HuH-7.5 (cell line): ENCODE measurements around the gene GCAT.
"Not testable (repeated sequence)": the region's sequence is repeated elsewhere in the genome, so short reads cannot be mapped to it uniquely, and the experiment has no call there.

Experiments
- DNase-seq: peaks from one replicate; pipeline ENCODE4 v3.0.0; 2011; ENCODE audit warnings: low spot score

The GCAT gene

DNA sequence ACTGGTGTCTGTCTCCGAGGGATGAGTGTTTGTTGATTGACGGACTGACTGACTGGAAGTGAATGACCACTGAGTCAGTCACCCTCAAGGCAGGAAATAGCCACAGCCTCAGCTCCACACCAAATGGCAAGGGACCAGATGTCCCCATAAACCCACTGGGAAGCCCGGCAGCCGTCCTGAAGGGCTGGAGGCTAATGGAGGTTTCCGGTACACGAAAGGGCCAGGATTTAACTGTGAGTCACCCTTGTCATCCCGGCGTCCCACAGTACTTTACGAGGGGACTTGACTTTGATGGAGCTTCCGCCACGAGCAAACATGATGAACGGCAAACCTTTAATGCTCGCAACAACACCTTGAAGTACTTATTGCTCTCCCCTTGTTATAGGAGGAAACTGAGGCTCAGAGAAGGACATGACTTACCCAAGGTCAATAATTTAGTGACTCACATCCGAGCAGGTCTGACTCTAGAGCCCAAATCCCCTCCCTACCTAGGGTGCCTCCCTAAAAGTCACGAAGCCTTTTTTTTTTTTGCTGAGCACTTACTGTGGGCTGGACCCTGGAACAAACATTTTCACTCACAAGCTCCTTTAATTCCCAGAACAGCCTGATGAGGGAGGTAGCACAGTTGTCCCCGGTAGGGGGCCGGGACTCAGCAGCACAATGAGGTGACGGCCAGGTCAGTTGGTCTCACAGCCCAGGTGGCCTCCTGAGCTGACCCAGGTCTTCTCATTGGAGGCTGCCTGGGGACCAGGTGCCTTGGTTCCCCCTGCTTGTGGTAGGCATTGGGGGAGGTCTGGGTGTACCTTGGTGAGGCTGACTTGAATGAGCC, 25.2 kb upstream of the GCAT start:
- DNase-seq = no peak

DNA sequence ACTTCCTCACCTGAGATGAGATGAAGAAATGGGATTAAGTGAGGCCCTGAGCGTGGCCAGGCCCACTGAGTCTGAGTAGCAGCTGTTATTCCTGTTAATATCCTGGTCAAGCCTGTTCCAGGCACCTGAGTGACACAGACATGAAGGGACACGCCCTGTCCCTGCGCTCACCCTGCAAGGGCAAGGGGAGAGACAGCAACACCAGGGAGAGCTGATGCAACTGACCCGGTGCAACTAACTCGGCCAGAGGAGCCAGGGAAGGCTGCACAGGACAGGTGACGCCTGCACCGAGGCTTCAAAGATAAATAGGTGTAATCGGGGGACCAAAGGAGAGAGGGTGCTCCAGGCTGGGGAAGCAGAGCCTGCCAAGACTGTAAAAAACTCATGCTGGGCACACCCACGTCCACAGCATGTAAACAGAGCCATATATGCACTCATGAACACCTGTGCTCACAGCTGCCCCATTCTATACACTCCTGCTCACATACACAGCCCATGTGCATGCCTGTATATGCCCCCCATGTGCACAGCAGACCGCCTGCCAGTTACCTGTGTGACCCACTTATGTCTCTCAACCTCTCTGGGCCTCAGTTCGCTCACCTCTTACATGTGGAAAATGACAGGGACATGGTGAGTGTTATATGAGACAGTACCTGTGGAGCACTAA, 22.8 kb upstream of the GCAT start:
- DNase-seq = no peak

DNA sequence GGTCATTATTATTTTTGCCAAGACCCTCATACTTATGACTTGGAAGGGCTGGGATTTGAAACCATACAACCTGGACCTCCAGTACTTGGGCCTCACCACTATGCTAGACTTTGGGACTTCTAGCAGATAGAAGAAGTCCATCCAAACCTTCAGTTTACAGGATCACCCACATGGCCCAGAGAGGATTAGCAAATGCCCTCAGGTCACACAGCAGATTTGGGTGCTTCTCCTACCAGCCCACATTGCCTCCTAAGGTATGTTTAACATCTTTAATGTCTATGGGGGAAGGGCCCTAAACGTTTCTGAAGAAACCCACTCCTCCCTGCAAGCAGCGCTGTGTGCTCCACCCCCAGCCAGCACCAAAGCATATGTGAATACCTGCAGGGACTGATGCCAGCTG, 17.5 kb upstream of the GCAT start:
- DNase-seq = no peak

DNA sequence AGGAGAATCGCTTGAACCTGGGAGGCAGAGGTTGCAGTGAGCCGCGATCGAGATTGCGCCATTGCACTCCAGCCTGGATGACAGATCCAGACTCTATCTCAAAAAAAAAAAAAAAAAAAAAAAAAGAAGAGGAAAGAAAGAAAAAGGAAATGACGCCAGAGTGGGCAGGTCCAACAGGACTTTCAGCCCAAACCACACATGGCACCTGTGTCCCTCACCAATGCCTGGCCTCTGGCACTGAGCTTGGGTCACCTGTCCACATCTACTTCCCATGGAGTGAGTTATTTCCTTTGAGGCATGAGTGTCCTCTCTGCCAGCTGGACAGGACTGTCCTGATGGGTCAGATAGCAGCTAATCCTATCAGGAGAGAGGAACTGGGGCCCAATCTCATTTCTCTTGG, 15.2 kb upstream of the GCAT start:
- DNase-seq = no peak

DNA sequence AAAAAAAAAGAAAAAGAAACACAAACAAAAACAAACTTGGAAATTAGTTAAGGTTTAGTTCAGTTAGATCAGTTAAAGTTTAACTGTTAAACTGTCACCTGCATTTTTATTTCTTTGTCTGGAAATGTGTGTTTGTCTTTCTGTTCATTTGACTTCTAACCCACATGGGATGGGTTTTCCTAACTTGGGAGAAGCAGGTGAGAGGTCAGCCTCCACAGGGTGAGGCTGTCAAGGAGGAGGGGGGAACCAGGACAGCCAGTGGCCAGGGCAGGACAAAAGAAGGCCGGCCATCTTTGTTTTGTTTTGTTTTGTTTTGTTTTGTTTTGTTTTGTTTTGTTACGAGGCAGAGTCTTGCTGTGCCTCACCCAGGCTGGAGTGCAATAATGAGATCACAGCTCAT, 13.4 kb upstream of the GCAT start:
- no peak for DNase-seq

DNA sequence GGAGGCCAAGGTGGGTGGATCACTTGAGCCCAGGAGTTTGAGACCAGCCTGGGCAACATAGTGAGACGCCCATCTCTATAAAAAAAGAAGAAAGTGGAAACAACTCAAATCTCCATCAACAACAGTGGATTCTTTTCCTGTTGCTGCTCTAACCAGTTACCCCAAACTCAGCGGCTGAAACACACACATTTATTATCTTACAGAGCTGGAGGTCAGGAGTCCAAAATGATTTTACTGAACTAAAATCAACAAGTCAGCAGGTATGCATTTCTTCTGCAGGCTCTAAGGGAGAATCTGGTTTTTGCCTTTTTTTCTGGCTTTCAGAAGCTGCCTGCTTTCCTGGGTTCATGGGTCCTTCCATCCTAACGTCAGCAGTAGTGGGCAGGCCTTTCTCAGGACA, 11.7 kb upstream of the GCAT start:
- no peak for DNase-seq

DNA sequence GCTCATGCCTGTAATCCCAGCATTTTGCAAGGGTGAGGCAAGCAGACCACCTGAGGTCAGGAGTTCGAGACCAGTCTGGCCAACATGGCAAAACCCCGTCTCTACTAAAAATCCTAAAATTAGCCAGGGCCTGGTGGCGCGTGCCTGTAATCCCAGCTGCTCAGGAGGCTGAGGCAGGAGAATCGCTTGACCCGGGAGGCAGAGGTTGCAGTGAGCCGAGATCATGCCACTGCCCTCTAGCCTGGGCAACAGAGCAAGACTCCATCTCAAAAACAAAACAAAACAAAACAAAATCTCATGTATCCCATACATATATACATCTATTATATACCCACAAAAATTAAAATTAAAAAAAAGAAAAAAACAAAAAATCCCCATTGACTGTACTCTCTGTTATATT, 10.5 kb upstream of the GCAT start:
- not testable (repeated sequence) for DNase-seq

DNA sequence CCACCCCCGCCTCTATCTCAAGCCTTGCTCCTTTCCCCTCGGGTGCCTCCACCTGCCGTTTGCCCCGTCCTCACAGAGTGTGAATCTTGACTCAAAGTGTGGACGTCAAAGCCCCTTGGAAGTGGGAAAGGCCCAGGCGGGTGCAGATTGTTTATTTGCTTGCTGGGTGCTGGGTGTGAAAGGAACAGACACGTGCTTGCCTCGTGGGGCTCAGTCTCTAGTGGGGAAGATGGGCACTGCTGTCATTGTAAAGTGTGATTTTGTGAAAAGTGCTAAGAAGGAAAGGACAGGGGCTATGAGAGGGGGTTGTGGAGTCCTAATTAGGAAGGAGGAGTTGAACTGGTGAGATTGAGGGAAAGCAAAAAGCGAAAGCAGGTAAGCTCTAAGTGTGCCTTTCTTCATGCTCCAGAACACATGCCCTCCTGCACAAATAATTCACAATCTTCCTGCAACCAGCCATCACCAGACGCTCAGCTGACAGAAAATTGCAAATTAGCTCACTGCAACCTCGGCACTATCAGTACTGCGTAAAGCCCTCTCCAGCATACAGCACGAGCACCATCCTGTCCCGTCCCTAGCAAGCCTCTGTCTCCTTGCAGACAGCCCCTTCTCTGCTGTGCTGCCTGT, 9.7 kb upstream of the GCAT start:
- no peak for DNase-seq

DNA sequence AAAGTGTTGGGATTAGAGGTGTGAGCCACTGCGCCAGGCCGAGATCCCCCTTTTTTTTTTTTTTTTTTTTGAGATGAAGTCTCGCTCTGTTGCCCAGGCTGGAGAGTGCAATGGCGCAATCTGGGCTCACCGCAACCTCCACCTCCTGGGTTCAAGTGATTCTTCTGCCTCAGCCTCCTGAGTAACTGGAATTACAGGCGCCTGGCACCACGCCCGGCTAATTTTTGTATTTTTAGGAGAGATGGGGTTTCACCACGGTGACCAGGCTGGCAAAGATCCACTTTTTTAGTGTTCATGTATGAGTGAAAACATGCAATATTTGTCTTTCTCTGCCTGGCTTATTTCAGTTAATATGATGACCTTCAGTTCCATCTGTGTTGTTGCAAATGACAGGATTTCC, 7.8 kb upstream of the GCAT start:
- DNase-seq = not testable (repeated sequence)

DNA sequence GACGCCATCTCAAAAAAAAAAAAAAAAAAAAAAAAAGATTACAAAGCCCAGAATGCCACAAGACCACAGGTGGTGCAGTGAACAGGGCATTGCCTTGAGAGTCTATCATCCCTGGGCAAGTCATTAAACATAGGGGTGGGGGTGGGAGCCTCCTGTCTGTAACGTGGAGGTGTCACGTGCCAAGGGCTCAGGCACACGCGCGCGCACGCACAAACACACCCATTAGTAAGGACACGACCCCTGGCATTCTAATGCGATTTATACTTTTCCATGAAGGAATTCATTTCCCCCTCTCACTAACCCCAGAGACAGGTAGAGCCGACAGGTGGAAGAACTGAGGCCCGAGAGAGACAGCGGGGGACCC, 5.8 kb upstream of the GCAT start:
- DNase-seq = no peak

DNA sequence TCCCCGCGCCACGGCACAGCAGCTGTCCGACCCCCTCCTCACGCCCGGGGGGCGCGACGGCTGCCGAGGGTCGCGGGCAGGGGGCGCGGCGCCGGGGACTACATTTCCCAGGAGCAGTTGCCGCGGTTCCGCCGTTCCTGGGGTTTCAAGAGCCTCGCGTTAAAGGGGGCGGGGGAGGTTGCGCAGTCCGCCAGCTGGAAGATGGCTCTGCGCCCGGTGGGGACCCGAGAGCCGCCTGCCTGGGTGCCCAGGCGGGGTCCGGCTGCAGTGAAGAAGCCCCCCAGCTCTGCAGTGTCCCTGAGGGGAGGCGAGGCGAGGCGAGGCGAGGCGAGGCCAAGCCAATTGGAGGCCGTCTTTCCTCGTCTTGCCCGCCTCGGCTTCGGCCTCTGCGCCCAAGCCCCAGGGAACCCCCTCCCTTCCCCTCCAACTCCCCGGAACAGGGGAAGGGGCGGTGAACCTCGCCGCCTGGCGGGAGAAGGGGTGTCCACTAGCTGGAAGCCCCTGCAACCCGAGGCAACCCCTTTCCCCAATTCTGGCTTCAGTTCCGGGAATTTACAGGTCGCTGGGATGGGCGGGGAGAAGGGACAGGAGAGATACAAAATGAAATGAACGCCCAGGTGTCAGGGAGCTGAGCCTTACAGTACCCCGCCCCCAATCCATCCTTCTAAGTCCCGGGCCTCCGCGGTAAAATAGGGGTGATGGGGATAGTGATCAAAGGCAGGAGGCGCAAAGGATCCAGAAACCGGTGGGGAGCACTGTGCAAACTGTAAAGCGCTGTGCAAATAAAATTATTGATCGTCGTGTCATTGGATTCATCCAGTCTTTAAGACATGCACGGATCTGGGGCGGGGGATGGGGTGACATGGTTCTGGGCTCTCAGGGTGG, 5.2 kb upstream of the GCAT start:
- peak; percentile 75 for DNase-seq

DNA sequence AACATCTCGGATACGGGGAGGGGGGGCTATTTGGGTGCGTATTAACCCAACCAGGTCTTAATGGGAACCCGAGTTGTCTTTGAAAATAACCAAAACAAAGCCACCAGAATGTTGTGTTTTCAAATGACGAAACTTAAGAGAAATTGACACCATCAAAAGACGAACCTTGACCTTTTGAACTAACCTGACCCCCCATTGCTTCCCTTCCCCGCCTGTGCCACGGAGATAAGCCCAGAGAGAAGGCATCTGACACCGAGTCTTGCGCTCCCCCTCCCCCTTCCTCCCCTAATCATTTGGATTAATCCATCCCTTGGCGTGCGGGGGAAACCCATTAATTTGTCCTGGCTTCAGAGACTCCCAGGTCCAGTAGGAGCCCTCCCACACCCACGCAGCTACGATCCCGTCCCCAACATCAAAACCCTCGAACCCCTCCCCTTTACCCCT, 4.5 kb upstream of the GCAT start:
- no peak for DNase-seq

DNA sequence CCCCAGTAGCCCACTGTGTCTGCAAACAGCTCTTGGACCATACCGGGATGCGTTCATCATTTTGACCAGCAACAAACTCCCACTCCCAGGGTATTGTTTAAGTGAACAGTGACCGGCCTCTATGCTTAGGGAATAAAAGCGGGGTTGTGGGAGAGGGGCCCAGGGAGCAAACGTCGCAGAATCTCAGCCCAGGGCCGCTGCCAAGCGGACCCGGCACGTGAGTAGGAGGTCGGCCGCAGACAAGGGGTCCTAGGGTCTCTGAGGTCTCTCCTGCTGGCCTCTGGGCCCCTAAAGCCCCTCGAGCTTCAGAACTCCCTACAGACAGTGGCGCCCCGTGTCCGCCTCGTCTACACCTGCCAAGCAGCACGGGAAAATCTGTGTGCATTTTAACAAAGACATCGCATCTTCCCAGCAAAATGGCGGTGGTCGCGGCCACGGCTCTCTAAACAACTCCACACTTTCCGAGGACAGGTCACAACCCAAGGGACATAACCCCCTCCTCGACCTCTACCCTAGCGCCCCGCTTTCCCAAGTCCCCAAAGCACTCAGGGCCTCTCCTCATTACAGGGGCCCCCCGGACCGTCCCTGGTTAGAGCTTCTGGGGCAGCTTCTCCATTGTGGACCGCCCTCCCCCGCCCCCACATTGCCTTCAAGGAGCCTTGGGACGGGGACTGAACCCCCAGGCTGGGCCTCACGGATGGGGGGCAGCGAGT, 3.9 kb upstream of the GCAT start:
- no peak for DNase-seq

DNA sequence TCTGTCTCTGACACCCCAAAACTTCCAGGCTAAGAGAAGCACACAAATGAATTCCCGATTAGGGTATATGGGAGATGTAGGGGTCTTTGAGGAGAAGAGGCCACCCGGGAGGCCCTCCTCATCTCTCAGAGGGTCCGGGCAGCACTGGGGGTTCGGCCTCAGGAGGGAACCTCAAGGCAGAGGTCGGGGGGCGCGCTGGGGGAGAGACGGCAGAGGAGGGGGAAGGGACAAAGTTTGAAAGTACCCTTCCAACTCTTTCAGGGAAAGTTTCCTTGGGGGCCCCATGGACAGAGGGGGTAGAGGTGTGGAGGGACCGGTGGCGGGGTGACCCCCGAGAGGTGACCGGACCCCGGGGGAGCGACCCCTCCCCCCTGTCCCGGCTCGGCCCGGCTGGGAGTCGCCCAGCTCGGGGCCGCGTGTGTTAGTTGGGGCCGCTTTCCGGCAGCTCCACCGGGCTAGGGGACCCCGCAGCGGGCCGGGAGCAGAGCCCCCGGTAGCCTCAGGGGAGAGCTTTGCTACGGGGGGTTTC, 3.3 kb upstream of the GCAT start:
- DNase-seq = no peak

DNA sequence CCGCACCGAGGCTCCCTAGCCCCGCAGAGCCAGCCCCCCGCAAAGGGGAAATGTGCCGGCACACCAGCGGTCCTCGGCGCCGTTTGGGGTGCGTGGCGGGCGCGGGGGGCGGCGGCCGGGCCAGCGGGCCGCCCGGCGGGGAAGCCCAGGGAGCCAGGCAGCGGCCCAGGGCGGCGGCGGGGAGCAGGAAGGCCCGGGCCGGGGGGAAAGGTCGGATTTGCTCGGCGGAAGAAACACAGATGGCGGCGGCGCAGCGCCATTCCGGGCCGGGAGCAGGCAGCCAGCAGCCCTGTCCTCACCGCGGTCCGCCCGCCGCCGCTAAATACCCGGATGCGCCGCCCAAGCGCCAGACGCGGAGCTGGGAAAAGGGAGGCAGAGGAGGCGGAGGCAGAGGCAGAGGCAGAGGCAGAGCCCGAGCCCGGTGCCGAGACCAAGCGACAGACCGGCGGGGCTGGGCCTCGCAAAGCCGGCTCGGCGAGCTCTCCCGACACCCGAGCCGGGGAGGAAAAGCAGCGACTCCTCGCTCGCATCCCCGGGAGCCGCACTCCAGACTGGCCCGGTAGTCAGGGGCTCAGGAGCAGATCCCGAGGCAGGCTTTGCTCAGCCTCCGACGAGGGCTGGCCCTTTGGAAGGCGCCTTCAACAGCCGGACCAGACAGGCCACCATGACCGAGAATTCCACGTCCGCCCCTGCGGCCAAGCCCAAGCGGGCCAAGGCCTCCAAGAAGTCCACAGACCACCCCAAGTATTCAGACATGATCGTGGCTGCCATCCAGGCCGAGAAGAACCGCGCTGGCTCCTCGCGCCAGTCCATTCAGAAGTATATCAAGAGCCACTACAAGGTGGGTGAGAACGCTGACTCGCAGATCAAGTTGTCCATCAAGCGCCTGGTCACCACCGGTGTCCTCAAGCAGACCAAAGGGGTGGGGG, 2.6 kb upstream of the GCAT start:
- peak; percentile 86 for DNase-seq

DNA sequence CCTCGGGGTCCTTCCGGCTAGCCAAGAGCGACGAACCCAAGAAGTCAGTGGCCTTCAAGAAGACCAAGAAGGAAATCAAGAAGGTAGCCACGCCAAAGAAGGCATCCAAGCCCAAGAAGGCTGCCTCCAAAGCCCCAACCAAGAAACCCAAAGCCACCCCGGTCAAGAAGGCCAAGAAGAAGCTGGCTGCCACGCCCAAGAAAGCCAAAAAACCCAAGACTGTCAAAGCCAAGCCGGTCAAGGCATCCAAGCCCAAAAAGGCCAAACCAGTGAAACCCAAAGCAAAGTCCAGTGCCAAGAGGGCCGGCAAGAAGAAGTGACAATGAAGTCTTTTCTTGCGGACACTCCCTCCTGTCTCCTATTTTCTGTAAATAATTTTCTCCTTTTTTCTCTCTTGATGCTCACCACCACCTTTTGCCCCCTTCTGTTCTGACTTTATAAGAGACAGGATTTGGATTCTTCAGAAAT, 1.9 kb upstream of the GCAT start:
- DNase-seq = no peak

DNA sequence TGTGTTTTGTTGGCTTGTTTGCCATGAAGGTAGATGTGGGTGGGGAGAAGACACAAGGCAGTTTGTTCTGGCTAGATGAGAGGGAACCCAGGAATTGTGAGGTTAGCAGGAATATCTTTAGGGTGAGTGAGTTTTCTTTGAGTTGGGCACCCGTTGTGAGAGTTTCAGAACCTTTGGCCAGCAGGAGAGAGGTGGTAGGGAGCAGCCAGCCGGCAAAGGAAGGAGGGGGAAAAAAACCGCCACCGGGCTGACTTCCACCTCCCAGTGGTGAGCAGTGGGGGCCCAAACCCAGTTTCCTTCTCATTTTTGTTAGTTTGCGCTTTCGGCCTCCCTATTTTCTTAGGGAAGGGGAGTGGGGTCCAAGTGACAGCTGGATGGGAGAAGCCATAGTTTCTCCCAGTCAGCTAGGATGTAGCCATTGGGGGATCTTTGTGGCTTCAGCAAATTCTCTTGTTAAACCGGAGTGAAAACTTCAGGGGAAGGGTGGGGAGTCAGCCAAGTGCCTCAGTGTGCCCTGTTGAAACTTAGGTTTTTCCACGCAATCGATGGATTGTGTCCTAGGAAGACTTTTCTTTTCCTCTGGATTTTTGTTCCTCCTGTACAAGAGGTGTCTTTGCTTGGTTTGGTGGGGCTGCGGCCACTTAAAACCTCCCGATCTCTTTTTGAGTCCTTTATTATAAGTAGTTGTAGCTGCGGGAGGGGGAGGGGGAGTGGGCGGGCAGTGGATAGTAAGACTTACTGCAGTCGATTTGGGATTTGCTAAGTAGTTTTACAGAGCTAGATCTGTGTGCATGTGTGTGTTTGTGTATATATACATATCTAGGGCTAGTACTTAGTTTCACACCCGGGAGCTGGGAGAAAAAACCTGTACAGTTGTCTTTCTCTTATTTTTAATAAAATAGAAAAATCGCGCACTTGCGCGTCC, 1.1 kb upstream of the GCAT start:
- DNase-seq = no peak

DNA sequence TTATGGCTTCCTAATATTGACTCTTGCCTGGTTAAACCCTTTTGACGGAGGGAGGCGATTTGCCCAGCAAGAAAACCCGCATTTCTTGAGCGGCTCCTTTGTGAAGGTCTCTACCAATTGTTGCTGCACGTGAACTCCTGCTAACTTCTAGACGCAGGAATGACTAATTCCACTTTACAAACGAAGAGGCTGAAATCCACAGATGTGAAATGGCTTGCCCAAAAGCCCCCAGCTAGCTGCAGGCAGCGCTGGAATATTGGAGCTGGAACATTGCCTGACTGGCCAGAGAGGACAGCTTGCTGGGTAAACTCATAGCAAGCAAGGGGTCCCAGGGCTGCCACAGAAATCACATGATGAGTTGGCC, 542 bp downstream of the GCAT start:
- no peak for DNase-seq

DNA sequence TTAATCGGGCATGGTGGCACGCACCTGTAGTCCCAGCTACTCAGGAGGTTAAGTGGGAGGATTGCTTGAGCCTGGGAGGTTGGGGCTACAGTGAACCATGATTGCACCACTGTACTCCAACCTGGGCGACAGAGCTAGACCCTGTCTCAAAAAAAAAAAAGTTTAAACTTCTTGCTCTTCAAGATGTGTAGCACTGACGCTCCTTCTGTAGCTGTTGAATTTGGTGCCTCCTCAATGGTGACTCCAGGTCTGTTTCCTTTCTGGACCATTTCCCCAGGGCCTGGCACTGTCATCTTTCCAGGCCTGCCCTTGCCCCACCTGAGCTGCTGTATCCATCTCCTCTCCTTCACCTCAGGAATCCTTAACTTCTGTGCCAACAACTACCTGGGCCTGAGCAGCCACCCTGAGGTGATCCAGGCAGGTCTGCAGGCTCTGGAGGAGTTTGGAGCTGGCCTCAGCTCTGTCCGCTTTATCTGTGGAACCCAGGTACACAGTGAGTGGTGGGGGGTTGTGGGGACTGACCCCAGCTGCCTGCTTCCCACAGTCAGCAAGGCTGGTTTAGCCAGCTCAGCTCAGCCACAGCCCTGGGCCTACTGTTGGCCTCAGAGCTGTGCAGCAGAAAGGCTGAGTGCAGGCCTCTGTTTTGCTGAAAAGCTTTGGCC, 2.1 kb downstream of the GCAT start:
- no peak for DNase-seq
